MM.1S (cell line): ENCODE data around the gene FAM3D.

Experiments
- DNase-seq: peaks from one replicate; pipeline ENCODE4 v3.0.0-alpha.2; 2015
- H2AFZ ChIP-seq: fragments of 300-600 bp; sonication (generic); 2 replicates; pipeline ENCODE4 v1.6.0; 2016; ENCODE audit warnings: antibody characterized with exemption, low read length
- H3F3A ChIP-seq: fragments of 300-600 bp; sonication (generic); 2 replicates; pipeline ENCODE4 v1.6.1; 2016; ENCODE audit warnings: mild to moderate bottlenecking, antibody characterized with exemption, low read length, moderate library complexity, mixed read lengths; ENCODE audit not compliant: insufficient read depth
- H3K27ac ChIP-seq: fragments of 300-600 bp; sonication (generic); 2 replicates; pipeline ENCODE4 v1.5.1; 2016; ENCODE audit warnings: mild to moderate bottlenecking, low read length
- H3K27me3 ChIP-seq: fragments of 300-600 bp; sonication (generic); replicated peaks from 2 replicates; pipeline ENCODE4 v1.6.0; 2016; ENCODE audit warnings: low read length; ENCODE audit not compliant: insufficient read depth
- H3K36me3 ChIP-seq: fragments of 300-600 bp; sonication (generic); replicated peaks from 2 replicates; pipeline ENCODE4 v1.6.1; 2016; ENCODE audit warnings: mild to moderate bottlenecking, low read length, mixed read lengths; ENCODE audit not compliant: insufficient read depth
- H3K4me1 ChIP-seq: fragments of 300-600 bp; sonication (generic); 2 replicates; pipeline ENCODE4 v1.6.1; 2016; ENCODE audit warnings: low read length, mixed read lengths
- H3K4me2 ChIP-seq: fragments of 300-600 bp; sonication (generic); 2 replicates; pipeline ENCODE4 v1.6.0; 2016; ENCODE audit warnings: low read depth, low read length
- H3K4me3 ChIP-seq: fragments of 300-600 bp; sonication (generic); 2 replicates; pipeline ENCODE4 v1.5.1; 2016; ENCODE audit warnings: low read length, mixed read lengths
- H3K79me2 ChIP-seq: fragments of 300-600 bp; sonication (generic); 2 replicates; pipeline ENCODE4 v1.6.1; 2016; ENCODE audit warnings: mixed run types, low read length, mixed read lengths
- H3K9ac ChIP-seq: fragments of 300-600 bp; sonication (generic); 2 replicates; pipeline ENCODE4 v1.6.1; 2016; ENCODE audit warnings: low read length, mixed read lengths
- H3K9me2 ChIP-seq: fragments of 300-600 bp; sonication (generic); replicated peaks from 2 replicates; pipeline ENCODE4 v1.6.1; 2016; ENCODE audit warnings: mild to moderate bottlenecking, low read length, mixed read lengths; ENCODE audit not compliant: insufficient read depth
- H3K9me3 ChIP-seq: fragments of 300-600 bp; sonication (generic); replicated peaks from 2 replicates; pipeline ENCODE4 v1.6.1; 2016; ENCODE audit warnings: mild to moderate bottlenecking, low read length, mixed read lengths; ENCODE audit not compliant: insufficient read depth
- H4K20me1 ChIP-seq: fragments of 300-600 bp; sonication (generic); 2 replicates; pipeline ENCODE4 v1.6.1; 2016; ENCODE audit warnings: mild to moderate bottlenecking, low read length, moderate library complexity, mixed read lengths; ENCODE audit not compliant: insufficient read depth
- CTCF ChIP-seq: fragments of 300-600 bp; sonication (generic); IDR thresholded peaks from 2 replicates; pipeline ENCODE4 v1.5.1; 2016; ENCODE audit warnings: antibody characterized with exemption, low read length, mixed read lengths
- EZH2 ChIP-seq: fragments of 300-600 bp; sonication (generic); optimal IDR thresholded peaks from 2 replicates; pipeline ENCODE3; 2017; ENCODE audit warnings: low read depth, mild to moderate bottlenecking, antibody characterized with exemption, low read length, mixed read lengths
- EZH2phosphoT487 ChIP-seq: fragments of 300-600 bp; sonication (generic); IDR thresholded peaks from 2 replicates; pipeline ENCODE4 v1.6.1; 2018; ENCODE audit warnings: antibody characterized with exemption, low read length

Gene FAM3D

GRCh38 chr3:58620421-58620820, 46.2 kb downstream of the FAM3D start:
- no peak overlapping the region for H3K4me3 ChIP-seq
- no peaks in the 10 kb centered on the region for H3K36me3 ChIP-seq
- H3F3A ChIP-seq = no peaks in the 10 kb centered on the region
- DNase-seq = no peak
- no peaks in the 10 kb centered on the region for H3K79me2 ChIP-seq
- no peak overlapping the region for H2AFZ ChIP-seq
- H4K20me1 ChIP-seq = no peaks in the 10 kb centered on the region
- no peaks in the 10 kb centered on the region for H3K9me2 ChIP-seq
- H3K27me3 ChIP-seq = no peaks in the 10 kb centered on the region
- no peak overlapping the region for H3K9ac ChIP-seq
- H3K27ac ChIP-seq = no peak overlapping the region
- H3K4me2 ChIP-seq = no peak overlapping the region
- no peaks in the 10 kb centered on the region for H3K4me1 ChIP-seq
- H3K9me3 ChIP-seq = no peaks in the 10 kb centered on the region
- TF ChIP-seq EZH2phosphoT487 (no peak), CTCF (no peak), EZH2 (no peak)

- no peak for DNase-seq
- H3K9ac ChIP-seq = no peak overlapping the region
- TF ChIP-seq EZH2phosphoT487 = no peak
- no peak for TF ChIP-seq EZH2
- no peak for TF ChIP-seq CTCF
Measured at GRCh38 chr3:58617338-58617761, 49.2 kb downstream of the FAM3D start.

GRCh38 chr3:58613236-58614132, 53.1 kb downstream of the FAM3D start:
- no peak overlapping the region for H3K9ac ChIP-seq
- H3K4me2 ChIP-seq = no peak overlapping the region
- no peaks in the 10 kb centered on the region for H3K4me1 ChIP-seq
- H3K79me2 ChIP-seq = no peaks in the 10 kb centered on the region
- no peak for DNase-seq
- no peaks in the 10 kb centered on the region for H3K9me3 ChIP-seq
- H3K9me2 ChIP-seq = no peaks in the 10 kb centered on the region
- no peak overlapping the region for H2AFZ ChIP-seq
- no peaks in the 10 kb centered on the region for H4K20me1 ChIP-seq
- H3K27me3 ChIP-seq = no peaks in the 10 kb centered on the region
- TF ChIP-seq CTCF (no peak), EZH2phosphoT487 (no peak), EZH2 (no peak)
- H3K36me3 ChIP-seq = no peaks in the 10 kb centered on the region
- H3K27ac ChIP-seq = no peak overlapping the region
- H3F3A ChIP-seq = no peaks in the 10 kb centered on the region
- no peak overlapping the region for H3K4me3 ChIP-seq

More at GRCh38 chr3:58617338-58617761, 49.2 kb downstream of the FAM3D start:
- Histone ChIP-seq H3K9me3 (no peaks in the 10 kb centered on the region), H3K27me3 (no peaks in the 10 kb centered on the region), H3K79me2 (no peaks in the 10 kb centered on the region), H3K27ac (no peak overlapping the region), H3K9me2 (no peaks in the 10 kb centered on the region), H3K4me1 (no peaks in the 10 kb centered on the region), H3K36me3 (no peaks in the 10 kb centered on the region), H2AFZ (no peak overlapping the region), H3K4me3 (no peak overlapping the region), H3F3A (no peaks in the 10 kb centered on the region), H4K20me1 (no peaks in the 10 kb centered on the region), H3K4me2 (no peak overlapping the region)
